ENCODE measurements around the gene HMOX2.

Gene HMOX2

GRCh38 chr16:4523686-4524085 is 47.5 kb downstream of the HMOX2 start:
- DNase-seq (ENCODE audit: low read depth in 2 of 2), result no peak

- DNase-seq (ENCODE audit: low read depth in 2 of 2), result no peak
These were observed 48.4 kb downstream of the HMOX2 start for GRCh38 chr16:4524571-4524970.

- no peak for DNase-seq (ENCODE audit: low read depth in 2 of 2)
These were observed 48.9 kb downstream of the HMOX2 start for GRCh38 chr16:4525069-4525468.

- no peak for DNase-seq (ENCODE audit: low read depth in 2 of 2)
These were observed 49.6 kb downstream of the HMOX2 start for GRCh38 chr16:4525634-4526277.

GRCh38 chr16:4529085-4530060 is 53.2 kb downstream of the HMOX2 start:
- no peak for DNase-seq (ENCODE audit: low read depth in 2 of 2)

- no peak for DNase-seq (ENCODE audit: low read depth in 2 of 2)
These were observed 55.6 kb downstream of the HMOX2 start for GRCh38 chr16:4531811-4532210.

- no peak for DNase-seq (ENCODE audit: low read depth in 2 of 2)
These were observed 56.0 kb downstream of the HMOX2 start for GRCh38 chr16:4532238-4532637.

GRCh38 chr16:4533490-4533889 is 57.3 kb downstream of the HMOX2 start:
- DNase-seq (ENCODE audit: low read depth in 2 of 2), result no peak

GRCh38 chr16:4534151-4534790 is 58.1 kb downstream of the HMOX2 start:
- no peak for DNase-seq (ENCODE audit: low read depth in 2 of 2)

- DNase-seq (ENCODE audit: low read depth in 2 of 2), result no peak
These were observed 59.5 kb downstream of the HMOX2 start for GRCh38 chr16:4535627-4536108.

- no peak for DNase-seq (ENCODE audit: low read depth in 2 of 2)
These were observed 60.4 kb downstream of the HMOX2 start for GRCh38 chr16:4536391-4537106.

- no peak for DNase-seq (ENCODE audit: low read depth in 2 of 2)
These were observed 61.5 kb downstream of the HMOX2 start for GRCh38 chr16:4537376-4538343.

- peak; percentile 87 for DNase-seq (ENCODE audit: low read depth in 2 of 2)
These were observed 62.4 kb downstream of the HMOX2 start, which contains the start of gene CDIP1 for GRCh38 chr16:4538350-4539235. CDIP1 (minus strand) TSS chr16:4538773; CDS start chr16:4514130, 24,643 bp downstream.

- no peak for DNase-seq (ENCODE audit: low read depth in 2 of 2)
These were observed 63.6 kb downstream of the HMOX2 start for GRCh38 chr16:4539716-4540284.

GRCh38 chr16:4544473-4544872 is 68.3 kb downstream of the HMOX2 start:
- DNase-seq (ENCODE audit: low read depth in 2 of 2), result no peak

GRCh38 chr16:4548124-4548523 is 71.9 kb downstream of the HMOX2 start:
- DNase-seq (ENCODE audit: low read depth in 2 of 2), result no peak

GRCh38 chr16:4550591-4550990 is 74.4 kb downstream of the HMOX2 start:
- no peak for DNase-seq (ENCODE audit: low read depth in 2 of 2)

- no peak for DNase-seq (ENCODE audit: low read depth in 2 of 2)
These were observed 76.3 kb downstream of the HMOX2 start for GRCh38 chr16:4552541-4552940.

- DNase-seq (ENCODE audit: low read depth in 2 of 2), result no peak
These were observed 79.9 kb downstream of the HMOX2 start, which contains the start of gene C16orf96 for GRCh38 chr16:4556112-4556511. C16orf96 (plus strand) TSS chr16:4556340; CDS start chr16:4556490, 150 bp downstream.
